ENCODE results near the gene HS3ST3B1. TPM values are rescaled to one million over a fixed set of nuclear protein-coding genes. Genes with fewer than 3 reads are reported as not detected.

The HS3ST3B1 gene
- total and polyA plus RNA-seq, 9 donors = 3.2 to 9.9 (median 5.9) TPM

- TF ChIP-seq CTCF (IDR thresholded peaks at IDR 0.05) = no peak
- no peak for TF ChIP-seq EP300 (IDR thresholded peaks at IDR 0.05)
- no peak for TF ChIP-seq POLR2A (IDR thresholded peaks at IDR 0.05)
- intact Hi-C loops (cut with DNase I) = no loop called here
- DNase-seq = no peak
- Histone ChIP-seq H3K4me1 (ENCODE audit: insufficient read depth) (no peaks in the 10 kb centered on the region), H3K27ac (no peak overlapping the region), H3K36me3 (no peaks in the 10 kb centered on the region), H3K27me3 (no peaks in the 10 kb centered on the region), H3K4me3 (no peak overlapping the region), H3K9me3 (no peaks in the 10 kb centered on the region)
- WGBS, 3 donors = 86 to 90% (median 89%) methylated on average over 6 of the region's 6 CpGs
These were observed 45.9 kb downstream of the HS3ST3B1 start for GRCh38 chr17:14346801-14347200.

GRCh38 chr17:14351493-14351892, 50.6 kb downstream of the HS3ST3B1 start:
- intact Hi-C loops (cut with DNase I) = no loop called here
- 93 to 96% (median 94%) methylated on average over 3 of the region's 3 CpGs for WGBS, 3 donors
- Histone ChIP-seq H3K4me3 (no peak overlapping the region), H3K4me1 (ENCODE audit: insufficient read depth) (peaks cover 3% of the 10 kb centered on the region), H3K27me3 (no peaks in the 10 kb centered on the region), H3K27ac (no peak overlapping the region), H3K36me3 (no peaks in the 10 kb centered on the region), H3K9me3 (no peaks in the 10 kb centered on the region)
- TF ChIP-seq EP300 (IDR thresholded peaks at IDR 0.05) (no peak), CTCF (IDR thresholded peaks at IDR 0.05) (no peak), POLR2A (IDR thresholded peaks at IDR 0.05) (no peak)
- no peak for DNase-seq

- no peaks in the 10 kb centered on the region for H3K9me3 ChIP-seq
- intact Hi-C loops (cut with DNase I) = no loop called here
- H3K4me1 ChIP-seq (ENCODE audit: insufficient read depth) = peaks cover 3% of the 10 kb centered on the region
- 94 to 97% (median 96%) methylated on average over 2 of the region's 2 CpGs for WGBS, 3 donors
- no peak overlapping the region for H3K4me3 ChIP-seq
- H3K27me3 ChIP-seq = no peaks in the 10 kb centered on the region
- TF ChIP-seq CTCF (IDR thresholded peaks at IDR 0.05) = no peak
- no peak for TF ChIP-seq POLR2A (IDR thresholded peaks at IDR 0.05)
- TF ChIP-seq EP300 (IDR thresholded peaks at IDR 0.05) = no peak
- DNase-seq = no peak
- H3K27ac ChIP-seq = no peak overlapping the region
- H3K36me3 ChIP-seq = no peaks in the 10 kb centered on the region
These were observed 51.3 kb downstream of the HS3ST3B1 start for GRCh38 chr17:14352136-14352535.

GRCh38 chr17:14353861-14354474, 53.1 kb downstream of the HS3ST3B1 start:
- no peak for TF ChIP-seq CTCF (IDR thresholded peaks at IDR 0.05)
- no peak for TF ChIP-seq EP300 (IDR thresholded peaks at IDR 0.05)
- no peak for TF ChIP-seq POLR2A (IDR thresholded peaks at IDR 0.05)
- peaks cover 3% of the 10 kb centered on the region for H3K4me1 ChIP-seq (ENCODE audit: insufficient read depth)
- no peak overlapping the region for H3K27ac ChIP-seq
- no peaks in the 10 kb centered on the region for H3K27me3 ChIP-seq
- 32 to 48% (median 38%) methylated on average over 5 of the region's 5 CpGs for WGBS, 3 donors
- no peaks in the 10 kb centered on the region for H3K9me3 ChIP-seq
- H3K4me3 ChIP-seq = no peak overlapping the region
- no peaks in the 10 kb centered on the region for H3K36me3 ChIP-seq
- DNase-seq = no peak
- intact Hi-C loops (cut with DNase I) = no loop called here

Data from ovary (tissue), 9 donors.